Measurements from ENCODE around the gene DEPDC1B. TPM values are rescaled to one million over a fixed set of nuclear protein-coding genes. Genes with fewer than 3 reads are reported as not detected.

Gene DEPDC1B
- 0.44 and 12.0 TPM in 2 replicates for total RNA-seq

GRCh38 chr5:60699609-60700415 lies at the start of gene DEPDC1B:
Gene DEPDC1B, minus strand, starts transcription at chr5:60700166. Its CDS starts 73 bp downstream, at chr5:60700093.

Other genes with a start within 250 kb of the DEPDC1B start
- under 0.01 and 0.29 TPM in 2 replicates for gene ELOVL7, start 144.1 kb upstream of the DEPDC1B start, total RNA-seq
- 13.3 and 24.5 TPM in 2 replicates for gene ERCC8, start 244.9 kb upstream of the DEPDC1B start, total RNA-seq
- 16.3 and 26.7 TPM in 2 replicates for gene NDUFAF2, start 245.0 kb upstream of the DEPDC1B start, total RNA-seq